ENCODE data around the gene PSMA7.

PSMA7 gene

GRCh38 chr20:62171245-62171644 lies 28.1 kb upstream of the PSMA7 start:
- DNase-seq (ENCODE audit: low spot score) = no peak

- no peak for DNase-seq (ENCODE audit: low spot score)
Observed at GRCh38 chr20:62170536-62170935, 27.3 kb upstream of the PSMA7 start.

- DNase-seq (ENCODE audit: low spot score) = no peak
Observed at GRCh38 chr20:62168890-62169435, 25.8 kb upstream of the PSMA7 start.

- no peak for DNase-seq (ENCODE audit: low spot score)
Observed at GRCh38 chr20:62168061-62168460, 24.9 kb upstream of the PSMA7 start.

- no peak for DNase-seq (ENCODE audit: low spot score)
Observed at GRCh38 chr20:62167474-62167873, 24.3 kb upstream of the PSMA7 start.

GRCh38 chr20:62165762-62166399 lies 22.7 kb upstream of the PSMA7 start:
- DNase-seq (ENCODE audit: low spot score) = no peak

- no peak for DNase-seq (ENCODE audit: low spot score)
Observed at GRCh38 chr20:62164879-62165761, 21.9 kb upstream of the PSMA7 start.

GRCh38 chr20:62163986-62164762 lies 21.0 kb upstream of the PSMA7 start:
- DNase-seq (ENCODE audit: low spot score) = no peak

- DNase-seq (ENCODE audit: low spot score) = no peak
Observed at GRCh38 chr20:62163485-62163865, 20.3 kb upstream of the PSMA7 start.

GRCh38 chr20:62162765-62163484 lies 19.7 kb upstream of the PSMA7 start:
- DNase-seq (ENCODE audit: low spot score) = no peak

- DNase-seq (ENCODE audit: low spot score) = no peak
Observed at GRCh38 chr20:62161347-62161746, 18.2 kb upstream of the PSMA7 start.

GRCh38 chr20:62160876-62161275 lies 17.7 kb upstream of the PSMA7 start:
- DNase-seq (ENCODE audit: low spot score) = no peak

- DNase-seq (ENCODE audit: low spot score) = no peak
Observed at GRCh38 chr20:62160253-62160652, 17.1 kb upstream of the PSMA7 start.

GRCh38 chr20:62159839-62160238 lies 16.6 kb upstream of the PSMA7 start:
- no peak for DNase-seq (ENCODE audit: low spot score)

GRCh38 chr20:62159052-62159451 lies 15.9 kb upstream of the PSMA7 start:
- DNase-seq (ENCODE audit: low spot score) = no peak

- no peak for DNase-seq (ENCODE audit: low spot score)
Observed at GRCh38 chr20:62158541-62158940, 15.3 kb upstream of the PSMA7 start.

- no peak for DNase-seq (ENCODE audit: low spot score)
Observed at GRCh38 chr20:62158088-62158400, 14.8 kb upstream of the PSMA7 start.

- no peak for DNase-seq (ENCODE audit: low spot score)
Observed at GRCh38 chr20:62157387-62158087, 14.3 kb upstream of the PSMA7 start.

- DNase-seq (ENCODE audit: low spot score) = peak; percentile 95
Observed at GRCh38 chr20:62156592-62157386, 13.6 kb upstream of the PSMA7 start.

- DNase-seq (ENCODE audit: low spot score) = no peak
Observed at GRCh38 chr20:62156254-62156556, 13.0 kb upstream of the PSMA7 start.

Measured in iPS-NIHi11 (cell line).